ENCODE measurements around the gene NTRK3. TPM values are rescaled to one million over a fixed set of nuclear protein-coding genes. Genes with fewer than 3 reads are reported as not detected.

Gene NTRK3
- total RNA-seq, 4 donors from 2014 or later: 0.09 to 2.7 (median 0.62) TPM

DNA sequence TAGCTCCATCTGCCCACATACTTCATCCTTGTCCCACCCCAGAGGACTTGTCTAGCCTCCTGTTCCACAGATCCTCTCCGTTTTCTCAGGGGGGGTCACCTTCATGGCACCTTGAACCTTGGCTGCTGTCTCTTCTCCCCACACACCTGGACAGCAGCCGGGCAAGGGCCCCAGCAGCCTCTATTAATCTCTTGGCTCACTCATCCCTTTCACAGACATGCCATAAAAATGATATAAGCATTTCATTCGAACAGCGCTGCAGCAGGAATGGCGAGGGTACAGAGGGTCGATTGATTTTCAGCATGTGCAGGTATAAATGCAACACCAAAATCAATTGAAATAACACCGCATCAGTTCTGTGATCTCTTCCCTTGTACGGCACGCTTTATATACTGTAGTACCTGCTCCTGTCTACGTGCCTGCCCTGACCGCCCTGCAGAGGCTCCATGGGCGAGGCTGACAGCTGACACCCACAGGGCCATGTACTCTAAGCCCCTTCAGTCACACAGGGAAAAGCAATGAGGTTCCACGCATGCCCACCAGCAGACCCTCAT, 209.9 kb downstream of the NTRK3 start:
- intact Hi-C loops (cut with DNase I): no loop called here
- no peak for TF ChIP-seq POLR2A (IDR thresholded peaks at IDR 0.05)
- TF ChIP-seq, protein P1, sequence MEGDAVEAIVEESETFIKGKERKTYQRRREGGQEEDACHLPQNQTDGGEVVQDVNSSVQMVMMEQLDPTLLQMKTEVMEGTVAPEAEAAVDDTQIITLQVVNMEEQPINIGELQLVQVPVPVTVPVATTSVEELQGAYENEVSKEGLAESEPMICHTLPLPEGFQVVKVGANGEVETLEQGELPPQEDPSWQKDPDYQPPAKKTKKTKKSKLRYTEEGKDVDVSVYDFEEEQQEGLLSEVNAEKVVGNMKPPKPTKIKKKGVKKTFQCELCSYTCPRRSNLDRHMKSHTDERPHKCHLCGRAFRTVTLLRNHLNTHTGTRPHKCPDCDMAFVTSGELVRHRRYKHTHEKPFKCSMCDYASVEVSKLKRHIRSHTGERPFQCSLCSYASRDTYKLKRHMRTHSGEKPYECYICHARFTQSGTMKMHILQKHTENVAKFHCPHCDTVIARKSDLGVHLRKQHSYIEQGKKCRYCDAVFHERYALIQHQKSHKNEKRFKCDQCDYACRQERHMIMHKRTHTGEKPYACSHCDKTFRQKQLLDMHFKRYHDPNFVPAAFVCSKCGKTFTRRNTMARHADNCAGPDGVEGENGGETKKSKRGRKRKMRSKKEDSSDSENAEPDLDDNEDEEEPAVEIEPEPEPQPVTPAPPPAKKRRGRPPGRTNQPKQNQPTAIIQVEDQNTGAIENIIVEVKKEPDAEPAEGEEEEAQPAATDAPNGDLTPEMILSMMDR (IDR thresholded peaks at IDR 0.05): no peak
- H3K27ac ChIP-seq: no peak overlapping the region
- no peaks in the 10 kb centered on the region for H3K27me3 ChIP-seq
- WGBS, 2 donors: 79 to 85% methylated on average over 12 to 13 of the region's 13 CpGs
- no peak overlapping the region for H3K4me3 ChIP-seq
- no peak for DNase-seq
- H3K36me3 ChIP-seq: no peaks in the 10 kb centered on the region
- no peaks in the 10 kb centered on the region for H3K9me3 ChIP-seq
- no peaks in the 10 kb centered on the region for H3K4me1 ChIP-seq

DNA sequence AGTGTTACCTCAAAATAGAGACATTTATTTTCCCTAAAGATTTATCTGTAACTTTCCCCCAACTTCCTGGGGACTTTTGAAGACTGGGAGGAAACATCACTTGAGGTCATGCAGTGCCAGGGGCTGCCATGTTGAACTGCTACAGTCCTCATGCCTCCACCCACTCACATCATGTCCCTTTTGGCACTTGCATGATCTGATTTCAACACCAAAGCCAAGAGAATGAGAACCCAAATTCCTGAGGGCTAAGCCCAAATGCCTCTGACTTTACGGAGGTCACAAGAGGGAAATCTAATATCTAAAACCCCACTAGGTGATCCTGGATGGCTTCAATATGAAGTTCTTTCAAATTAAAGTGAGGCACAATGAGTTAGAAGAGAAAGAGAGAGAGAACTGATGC, 213.1 kb downstream of the NTRK3 start:
- TF ChIP-seq, protein P1 (IDR thresholded peaks at IDR 0.05): no peak
- no peak for TF ChIP-seq POLR2A (IDR thresholded peaks at IDR 0.05)
- Histone ChIP-seq H3K9me3 (no peaks in the 10 kb centered on the region), H3K36me3 (no peaks in the 10 kb centered on the region), H3K27me3 (no peaks in the 10 kb centered on the region), H3K4me3 (no peak overlapping the region), H3K27ac (no peak overlapping the region), H3K4me1 (peaks cover 0 to 22% (median 0%) of the 10 kb centered on the region in 3 donors)
- WGBS, 2 donors: 62 to 80% methylated on average over 1 of the region's 1 CpG
- intact Hi-C loops (cut with DNase I): no loop called here
- no peak for DNase-seq

DNA sequence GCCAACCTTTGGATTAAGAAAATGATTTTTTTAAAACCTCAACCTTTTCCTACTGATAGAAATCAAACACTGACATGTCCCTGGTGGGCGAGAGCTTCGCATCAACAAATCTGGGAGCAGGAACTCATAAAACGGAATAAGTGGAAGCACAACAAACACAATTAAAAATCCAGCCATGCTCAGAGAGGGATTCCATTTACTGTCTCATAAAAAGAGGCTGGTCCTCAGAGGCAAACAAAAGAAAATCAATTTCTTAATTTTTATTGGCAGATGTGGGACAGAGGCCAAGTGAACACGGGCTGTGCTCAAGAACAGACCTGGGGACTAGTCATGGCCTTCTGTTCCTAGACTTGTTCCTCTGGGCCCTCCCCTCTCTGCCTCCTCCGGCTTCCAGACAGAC, 214.5 kb downstream of the NTRK3 start:
- no peak for TF ChIP-seq POLR2A (IDR thresholded peaks at IDR 0.05)
- TF ChIP-seq, protein P1 (IDR thresholded peaks at IDR 0.05): no peak
- DNase-seq: no peak
- Histone ChIP-seq H3K36me3 (no peaks in the 10 kb centered on the region), H3K4me1 (peaks cover 0 to 22% (median 0%) of the 10 kb centered on the region in 3 donors), H3K4me3 (no peak overlapping the region), H3K9me3 (no peaks in the 10 kb centered on the region), H3K27me3 (no peaks in the 10 kb centered on the region), H3K27ac (no peak overlapping the region)
- intact Hi-C loops (cut with DNase I): no loop called here
- 87 to 88% methylated on average over 5 of the region's 5 CpGs for WGBS, 2 donors

DNA sequence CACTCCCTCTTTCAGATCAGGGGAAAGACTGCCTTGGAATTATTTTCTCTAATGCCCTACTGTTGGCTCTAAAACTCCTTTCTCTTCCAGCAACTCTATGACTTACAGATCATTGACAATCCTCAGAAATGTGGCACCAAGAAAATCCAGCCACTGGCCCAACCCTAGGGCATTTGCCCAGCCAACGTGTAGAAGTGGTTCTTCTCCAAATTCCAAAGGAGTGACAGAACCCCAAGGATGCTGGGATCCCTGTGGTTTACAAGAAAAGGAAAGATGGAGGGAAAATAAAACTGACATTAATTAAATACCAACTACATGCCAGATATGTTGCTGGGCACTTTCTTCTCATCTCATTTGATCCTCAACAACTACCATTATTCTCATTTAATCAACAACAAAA, 216.0 kb downstream of the NTRK3 start:
- no peak for DNase-seq
- H3K4me1 ChIP-seq: peaks cover 0 to 22% (median 0%) of the 10 kb centered on the region in 3 donors
- intact Hi-C loops (cut with DNase I): no loop called here
- H3K9me3 ChIP-seq: no peaks in the 10 kb centered on the region
- peak overlapping the region in 2 of 4 donors; percentile 4 to 25 for H3K27ac ChIP-seq
- peaks cover 0 to 3% (median 0%) of the 10 kb centered on the region in 4 donors for H3K27me3 ChIP-seq
- no peaks in the 10 kb centered on the region for H3K36me3 ChIP-seq
- WGBS, 2 donors: 10 to 20% methylated on average over 1 of the region's 1 CpG
- TF ChIP-seq, protein P1 (IDR thresholded peaks at IDR 0.05): no peak
- TF ChIP-seq POLR2A (IDR thresholded peaks at IDR 0.05): no peak
- no peak overlapping the region for H3K4me3 ChIP-seq

GRCh38 chr15:88038261-88038660, 218.3 kb downstream of the NTRK3 start:
- Histone ChIP-seq H3K4me3 (no peak overlapping the region), H3K36me3 (no peaks in the 10 kb centered on the region), H3K4me1 (peaks cover 0 to 22% (median 0%) of the 10 kb centered on the region in 3 donors), H3K27me3 (peaks cover 0 to 7% (median 0%) of the 10 kb centered on the region in 4 donors), H3K9me3 (no peaks in the 10 kb centered on the region), H3K27ac (no peak overlapping the region)
- intact Hi-C loops (cut with DNase I): no loop called here
- TF ChIP-seq POLR2A (IDR thresholded peaks at IDR 0.05): no peak
- TF ChIP-seq, protein P1 (IDR thresholded peaks at IDR 0.05): no peak
- DNase-seq: no peak
- 87 to 100% methylated on average over 2 to 4 of the region's 4 CpGs for WGBS, 2 donors
